IMR-90 (cell line): ENCODE results near the gene NETO2. TPM values are rescaled to one million over a fixed set of nuclear protein-coding genes. Genes with fewer than 3 reads are reported as not detected.

Source experiments
- ATAC-seq: fragments of 200-7000 bp; cut with Tn5 transposase; 2 replicates; pipeline ENCODE4 v1.9.1; 2020; ENCODE audit warnings: low read depth, mild to moderate bottlenecking, moderate library complexity
- BruUV-seq: library from RNA; stranded (reverse); fragments of 400-500 nt; replicated peaks from 2 replicates; lab custom pipeline; 2021; lab: Mats Ljungman, UMichigan
- CTCF ChIA-PET: fragments of 300-600 bp; formaldehyde crosslinking; extraction: SDS; loops from one replicate; lab custom pipeline; 2021; ENCODE audit warnings: antibody characterized with exemption; lab: Yijun Ruan, JAX
- POLR2A ChIA-PET: fragments of 300-600 bp; sonication (Branson Sonifier 250); formaldehyde crosslinking; loops from one replicate; lab custom pipeline; 2022; ENCODE audit warnings: antibody characterized with exemption; ENCODE audit not compliant: unreplicated experiment; lab: Charles Lee
- DNase-seq: peaks from one replicate; pipeline ENCODE4 v3.0.0; 2013
- H2AFZ ChIP-seq: replicated peaks from 2 replicates; pipeline ENCODE3; 2013; ENCODE audit warnings: low read length, mild to moderate bottlenecking; ENCODE audit not compliant: poor library complexity
- H2AK5ac ChIP-seq: 2 replicates; pipeline ENCODE4 v1.6.1; 2013; ENCODE audit warnings: low read depth, low read length, inconsistent platforms
- H2AK9ac ChIP-seq: replicated peaks from 2 replicates; pipeline ENCODE3; 2013; ENCODE audit warnings: mild to moderate bottlenecking, low read depth, low read length, moderate library complexity; ENCODE audit not compliant: poor library complexity
- H2BK120ac ChIP-seq: 2 replicates; pipeline ENCODE4 v1.6.1; 2013; ENCODE audit warnings: low read depth, low read length, inconsistent platforms
- H2BK15ac ChIP-seq: 3 replicates; pipeline ENCODE4 v1.6.1; 2013; ENCODE audit warnings: low read depth, low read length, inconsistent platforms
- H2BK20ac ChIP-seq: 2 replicates; pipeline ENCODE4 v1.6.1; 2013; ENCODE audit warnings: low read depth, mild to moderate bottlenecking, inconsistent platforms, low read length, moderate library complexity
- H2BK5ac ChIP-seq: 2 replicates; pipeline ENCODE4 v1.6.1; 2013; ENCODE audit warnings: mild to moderate bottlenecking, low read depth, low read length, inconsistent platforms; ENCODE audit not compliant: poor library complexity, severe bottlenecking
- H3K14ac ChIP-seq: replicated peaks from 2 replicates; pipeline ENCODE4 v1.6.1; 2013; ENCODE audit warnings: low read depth, low read length, inconsistent platforms
- H3K18ac ChIP-seq: 2 replicates; pipeline ENCODE4 v1.6.1; 2013; ENCODE audit warnings: low read depth, low read length, control low read depth
- H3K23ac ChIP-seq: 2 replicates; pipeline ENCODE4 v1.6.1; 2013; ENCODE audit warnings: low read depth, low read length, inconsistent platforms
- H3K27ac ChIP-seq: 2 replicates; pipeline ENCODE4 v1.5.1; 2013; ENCODE audit warnings: mild to moderate bottlenecking, control low read depth, low read length; ENCODE audit not compliant: insufficient read depth
- H3K27me3 ChIP-seq: 2 replicates; pipeline ENCODE4 v1.6.1; 2013; ENCODE audit warnings: low read length; ENCODE audit not compliant: control insufficient read depth, insufficient read depth
- H3K36me3 ChIP-seq: 2 replicates; pipeline ENCODE4 v1.6.1; 2013; ENCODE audit warnings: low read length, mixed read lengths; ENCODE audit not compliant: control insufficient read depth, insufficient read depth
- H3K4ac ChIP-seq: 2 replicates; pipeline ENCODE4 v1.6.1; 2013; ENCODE audit warnings: low read depth, low read length, inconsistent platforms
- H3K4me1 ChIP-seq: 2 replicates; pipeline ENCODE4 v1.6.1; 2013; ENCODE audit warnings: low read length, mixed read lengths; ENCODE audit not compliant: control insufficient read depth, insufficient read depth
- H3K4me2 ChIP-seq: 2 replicates; pipeline ENCODE4 v1.6.1; 2013; ENCODE audit warnings: low read depth, mild to moderate bottlenecking, control low read depth, low read length, moderate library complexity
- H3K4me3 ChIP-seq: 2 replicates; pipeline ENCODE4 v1.5.1; 2013; ENCODE audit warnings: low read depth, mild to moderate bottlenecking, control low read depth, low read length, moderate library complexity; ENCODE audit not compliant: insufficient read depth
- H3K56ac ChIP-seq: 2 replicates; pipeline ENCODE4 v1.6.1; 2013; ENCODE audit warnings: low read length, inconsistent platforms; ENCODE audit not compliant: insufficient read depth; ENCODE audit errors: extremely low read depth
- H3K79me1 ChIP-seq, 2 experiments: 2 replicates each; pipeline ENCODE4 v1.6.1; 2013; ENCODE audit warnings: low read length in 2 of 2, inconsistent platforms in 1 of 2, low read depth in 1 of 2
- H3K9ac ChIP-seq: 2 replicates; pipeline ENCODE4 v1.6.1; 2013; ENCODE audit warnings: low read depth, low read length, control low read depth
- H3K9me1 ChIP-seq: 2 replicates; pipeline ENCODE4 v1.6.1; 2013; ENCODE audit warnings: low read length, inconsistent platforms; ENCODE audit not compliant: insufficient read depth
- H3K9me3 ChIP-seq: 2 replicates; pipeline ENCODE4 v1.6.1; 2013; ENCODE audit warnings: low read length; ENCODE audit not compliant: control insufficient read depth, insufficient read depth
- H4K20me1 ChIP-seq: 2 replicates; pipeline ENCODE4 v1.6.1; 2013; ENCODE audit warnings: low read length, inconsistent platforms; ENCODE audit not compliant: insufficient read depth
- H4K5ac ChIP-seq: 2 replicates; pipeline ENCODE4 v1.6.1; 2013; ENCODE audit warnings: mild to moderate bottlenecking, low read depth, low read length, control low read depth
- H4K8ac ChIP-seq, 2 experiments: 2 replicates each; pipeline ENCODE4 v1.6.1; 2013; ENCODE audit warnings: low read depth in 2 of 2, low read length in 2 of 2, control low read depth in 1 of 2, inconsistent platforms in 1 of 2
- H4K91ac ChIP-seq: 2 replicates; pipeline ENCODE4 v1.6.1; 2013; ENCODE audit warnings: low read depth, low read length, inconsistent platforms; ENCODE audit not compliant: insufficient read depth
- BHLHE40 ChIP-seq: fragments of 150-350 bp; IDR thresholded peaks from 2 replicates; pipeline ENCODE4 v1.6.1; 2016; ENCODE audit warnings: mild to moderate bottlenecking, low read depth, low read length
- CEBPB ChIP-seq: IDR thresholded peaks from 2 replicates; pipeline ENCODE4 v1.6.1; 2012; ENCODE audit warnings: low read depth, low read length, improper control_type of control experiment
- CHD1 ChIP-seq: IDR thresholded peaks from 2 replicates; pipeline ENCODE4 v1.6.1; 2012; ENCODE audit warnings: low read depth, low read length, improper control_type of control experiment
- ELK1 ChIP-seq: fragments of 150-350 bp; IDR thresholded peaks from 2 replicates; pipeline ENCODE4 v1.6.1; 2016; ENCODE audit warnings: low read depth, mild to moderate bottlenecking, low read length, moderate library complexity, borderline replicate concordance
- FOS ChIP-seq: fragments of 150-350 bp; IDR thresholded peaks from 2 replicates; pipeline ENCODE4 v1.6.1; 2016; ENCODE audit warnings: low read depth, low read length
- MAFK ChIP-seq: IDR thresholded peaks from 2 replicates; pipeline ENCODE4 v1.6.1; 2012; ENCODE audit warnings: low read depth, low read length, improper control_type of control experiment
- MAZ ChIP-seq: IDR thresholded peaks from 2 replicates; pipeline ENCODE4 v1.6.1; 2012; ENCODE audit warnings: low read depth, mild to moderate bottlenecking, low read length, improper control_type of control experiment, moderate library complexity, borderline replicate concordance
- NFE2L2 ChIP-seq: fragments of 150-350 bp; IDR thresholded peaks from 2 replicates; pipeline ENCODE4 v1.6.1; 2016; ENCODE audit warnings: low read depth, mild to moderate bottlenecking, low read length
- POLR2A ChIP-seq: IDR thresholded peaks from 2 replicates; pipeline ENCODE4 v1.6.1; 2012; ENCODE audit warnings: mild to moderate bottlenecking, low read depth, low read length
- RAD21 ChIP-seq: IDR thresholded peaks from 2 replicates; pipeline ENCODE4 v1.6.1; 2012; ENCODE audit warnings: low read length, improper control_type of control experiment
- RCOR1 ChIP-seq: IDR thresholded peaks from 2 replicates; pipeline ENCODE4 v1.6.1; 2012; ENCODE audit warnings: mild to moderate bottlenecking, low read length, improper control_type of control experiment; ENCODE audit not compliant: insufficient replicate concordance
- RFX5 ChIP-seq: IDR thresholded peaks from 2 replicates; pipeline ENCODE4 v1.8.0; 2012; ENCODE audit warnings: low read depth, mild to moderate bottlenecking, low read length, moderate library complexity
- SMC3 ChIP-seq: fragments of 150-350 bp; IDR thresholded peaks from 2 replicates; pipeline ENCODE4 v1.6.1; 2016; ENCODE audit warnings: low read depth, mild to moderate bottlenecking, antibody characterized with exemption, low read length, moderate library complexity
- USF2 ChIP-seq: fragments of 150-350 bp; IDR thresholded peaks from 2 replicates; pipeline ENCODE4 v1.6.1; 2017; ENCODE audit warnings: mild to moderate bottlenecking, antibody characterized with exemption, low read length, low read depth
- WGBS, 2 experiments: methylation state at CpG; one replicate each; pipeline versions ENCODE4 v1.1.5 to v1.1.7; 2013; ENCODE audit warnings: missing lambda C conversion rate in 2 of 2; ENCODE audit not compliant: insufficient read length in 1 of 2; ENCODE audit errors: extremely low coverage in 2 of 2; 5-methylcytosine and 5-hydroxymethylcytosine counted together
- dilution Hi-C: fragments of 300-500 bp; cut with HindIII; formaldehyde crosslinking; loops from one replicate; pipeline ENCODE4 v1.14.3; 2018; ENCODE audit warnings: low sequenced_read_pairs; ENCODE audit not compliant: unreplicated experiment
- in situ Hi-C: fragments of 300-500 bp; cut with MboI; formaldehyde crosslinking; loops from 3 replicates; pipeline ENCODE4 v1.14.3; 2019; ENCODE audit warnings: low sequenced_read_pairs, inconsistent platforms, mixed read lengths
- intact Hi-C: fragments of 100-400 bp; cut with micrococcal nuclease; formaldehyde crosslinking; loops from 2 replicates; pipeline ENCODE4 v1.10.0; 2022
- polyA plus RNA-seq, 3 experiments: library from polyadenylated mRNA; depleted of rRNA; stranded (reverse); fragments of >200 nt; gene quantifications; 2 replicates each; pipeline ENCODE4 v1.2.3, GENCODE V29; 2012; ENCODE audit warnings: low replicate concordance in 1 of 3
- total RNA-seq: library from RNA; depleted of rRNA; stranded (reverse); fragments of >200 nt; gene quantifications from 2 replicates; pipeline ENCODE4 v1.2.3, GENCODE V29; 2012
- TF ChIP-seq, protein P1 (sequence below): conservative IDR thresholded peaks from 2 replicates; pipeline ENCODE4 v1.5.1; 2012; ENCODE audit warnings: mild to moderate bottlenecking, low read depth, low read length, improper control_type of control experiment

The NETO2 gene
- total and polyA plus RNA-seq, 2 of the 4 experiments (the other 2 are of a cell fraction) = 38.5 to 39.3 TPM

DNA sequence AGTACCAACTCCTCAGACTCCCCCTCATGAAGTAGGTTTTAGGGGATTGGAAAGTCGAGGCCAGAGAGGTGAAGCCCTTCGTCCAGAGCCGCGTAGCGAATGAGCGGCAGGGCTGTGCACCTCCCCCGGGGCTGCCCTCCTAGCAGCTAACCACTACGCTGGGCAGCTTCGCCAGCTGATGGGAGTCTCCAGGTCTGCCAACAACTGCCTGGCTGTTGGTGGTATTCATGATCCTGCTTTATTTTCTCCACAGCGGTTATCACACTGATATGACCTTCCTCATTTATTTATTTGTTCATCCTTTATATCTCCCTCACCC, 773 bp upstream of the NETO2 start:
- no peak overlapping the region for H3K9ac ChIP-seq
- H2BK5ac ChIP-seq = no peak overlapping the region
- no peaks in the 10 kb centered on the region for H4K20me1 ChIP-seq
- peak overlapping the region; percentile 97 for H2AFZ ChIP-seq
- no peak overlapping the region for H3K4ac ChIP-seq
- H2BK120ac ChIP-seq = no peak overlapping the region
- H4K8ac ChIP-seq = no peak overlapping the region
- H3K4me3 ChIP-seq = peak overlapping the region; percentile 62
- no peak for TF ChIP-seq POLR2A
- TF ChIP-seq BHLHE40 = no peak
- TF ChIP-seq MAZ = no peak
- no peak for TF ChIP-seq MAFK
- no peak for TF ChIP-seq RCOR1
- no peak for TF ChIP-seq RAD21
- no peak for TF ChIP-seq FOS
- no peak for TF ChIP-seq USF2
- no peak for TF ChIP-seq CHD1
- TF ChIP-seq, protein P1, sequence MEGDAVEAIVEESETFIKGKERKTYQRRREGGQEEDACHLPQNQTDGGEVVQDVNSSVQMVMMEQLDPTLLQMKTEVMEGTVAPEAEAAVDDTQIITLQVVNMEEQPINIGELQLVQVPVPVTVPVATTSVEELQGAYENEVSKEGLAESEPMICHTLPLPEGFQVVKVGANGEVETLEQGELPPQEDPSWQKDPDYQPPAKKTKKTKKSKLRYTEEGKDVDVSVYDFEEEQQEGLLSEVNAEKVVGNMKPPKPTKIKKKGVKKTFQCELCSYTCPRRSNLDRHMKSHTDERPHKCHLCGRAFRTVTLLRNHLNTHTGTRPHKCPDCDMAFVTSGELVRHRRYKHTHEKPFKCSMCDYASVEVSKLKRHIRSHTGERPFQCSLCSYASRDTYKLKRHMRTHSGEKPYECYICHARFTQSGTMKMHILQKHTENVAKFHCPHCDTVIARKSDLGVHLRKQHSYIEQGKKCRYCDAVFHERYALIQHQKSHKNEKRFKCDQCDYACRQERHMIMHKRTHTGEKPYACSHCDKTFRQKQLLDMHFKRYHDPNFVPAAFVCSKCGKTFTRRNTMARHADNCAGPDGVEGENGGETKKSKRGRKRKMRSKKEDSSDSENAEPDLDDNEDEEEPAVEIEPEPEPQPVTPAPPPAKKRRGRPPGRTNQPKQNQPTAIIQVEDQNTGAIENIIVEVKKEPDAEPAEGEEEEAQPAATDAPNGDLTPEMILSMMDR = no peak
- TF ChIP-seq NFE2L2 = no peak
- TF ChIP-seq ELK1 = no peak
- TF ChIP-seq RFX5 = no peak
- TF ChIP-seq SMC3 = no peak
- no peak for TF ChIP-seq CEBPB
- no peak for DNase-seq
- H3K9me1 ChIP-seq = no peaks in the 10 kb centered on the region
- no peaks in the 10 kb centered on the region for H3K27me3 ChIP-seq
- no peaks in the 10 kb centered on the region for H3K4me1 ChIP-seq
- no TSS peak for BruUV-seq
- in situ Hi-C loops (no loop called here), dilution Hi-C loops (no loop called here), intact Hi-C loops (loop anchor here (5.0 to 10.0 kb wide), 6 partner anchors 168 to 1488 kb away; partner anchors contain the start of genes ABCC11 and LONP2)
- H3K14ac ChIP-seq = no peak overlapping the region; the same call in 1 of the 2 replicates
- POLR2A ChIA-PET = no interaction called here
- no peak overlapping the region for H3K23ac ChIP-seq
- H3K79me1 ChIP-seq = peaks cover 4 to 8% of the 10 kb centered on the region in 2 experiments; a peak in 2 of 4 replicates
- H2BK20ac ChIP-seq = no peak overlapping the region
- no peak overlapping the region for H3K56ac ChIP-seq
- no peak; the same call in 1 of the 2 replicates for ATAC-seq
- H3K4me2 ChIP-seq = peak overlapping the region; percentile 61
- H2BK15ac ChIP-seq = no peak overlapping the region
- H4K91ac ChIP-seq = no peak overlapping the region
- peak overlapping the region; percentile 74 for H2AK9ac ChIP-seq
- no peak overlapping the region for H3K18ac ChIP-seq
- CTCF ChIA-PET = interaction anchor here (0.7 to 3.4 kb wide), 7 partner anchors 12 to 911 kb away, joined by 3 to 13 read pairs (median 3); no protein-coding TSS in a partner anchor
- H3K36me3 ChIP-seq = no peaks in the 10 kb centered on the region
- H3K9me3 ChIP-seq = no peaks in the 10 kb centered on the region
- no peak overlapping the region for H2AK5ac ChIP-seq
- H4K5ac ChIP-seq = no peak overlapping the region
- H3K27ac ChIP-seq = no peak overlapping the region; the same call in 1 of the 2 replicates
- 40% methylated on average over 1 of the region's 10 CpGs; no CpG with 5 or more reads in 1 of the 2 experiments for WGBS, 2 experiments
